HFF-Myc (cell line): ENCODE measurements around the gene DEGS2.

ENCODE experiments used
- DNase-seq: peaks from one replicate; pipeline ENCODE4 v3.0.0-alpha.2; 2011; ENCODE audit warnings: low read depth; ENCODE audit errors: extremely low read depth
- H3K4me3 ChIP-seq: replicated peaks from 2 replicates; pipeline ENCODE4 v1.5.1; 2011; ENCODE audit warnings: low read depth, mild to moderate bottlenecking, control low read depth, low read length
- TF ChIP-seq, protein P1 (sequence below): IDR thresholded peaks from 2 replicates; pipeline ENCODE4 v1.5.1; 2012; ENCODE audit warnings: mild to moderate bottlenecking, low read depth, low read length, control low read depth; ENCODE audit errors: missing control alignments

Gene DEGS2

DNA sequence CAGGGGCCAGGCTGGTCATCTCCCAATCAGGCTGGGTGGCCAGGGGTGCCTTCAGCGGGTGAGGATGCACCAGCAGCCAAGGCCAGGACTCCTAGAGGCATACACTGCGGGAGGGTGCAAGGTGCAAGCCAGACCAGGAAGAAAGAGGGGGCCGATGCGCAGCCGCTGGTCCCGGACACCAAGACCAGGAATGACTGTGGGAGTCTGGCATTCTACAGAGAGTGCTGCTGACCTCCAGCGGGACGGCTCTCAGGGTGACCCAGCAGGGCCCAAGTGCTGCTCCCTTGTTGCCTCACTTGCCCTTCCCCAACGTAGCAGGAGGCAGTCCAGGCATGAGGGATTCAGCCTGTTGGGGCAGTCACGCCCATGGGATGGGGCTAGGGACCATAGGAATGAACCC lies 35.8 kb downstream of the DEGS2 start:
- DNase-seq, result no peak
- TF ChIP-seq, protein P1, sequence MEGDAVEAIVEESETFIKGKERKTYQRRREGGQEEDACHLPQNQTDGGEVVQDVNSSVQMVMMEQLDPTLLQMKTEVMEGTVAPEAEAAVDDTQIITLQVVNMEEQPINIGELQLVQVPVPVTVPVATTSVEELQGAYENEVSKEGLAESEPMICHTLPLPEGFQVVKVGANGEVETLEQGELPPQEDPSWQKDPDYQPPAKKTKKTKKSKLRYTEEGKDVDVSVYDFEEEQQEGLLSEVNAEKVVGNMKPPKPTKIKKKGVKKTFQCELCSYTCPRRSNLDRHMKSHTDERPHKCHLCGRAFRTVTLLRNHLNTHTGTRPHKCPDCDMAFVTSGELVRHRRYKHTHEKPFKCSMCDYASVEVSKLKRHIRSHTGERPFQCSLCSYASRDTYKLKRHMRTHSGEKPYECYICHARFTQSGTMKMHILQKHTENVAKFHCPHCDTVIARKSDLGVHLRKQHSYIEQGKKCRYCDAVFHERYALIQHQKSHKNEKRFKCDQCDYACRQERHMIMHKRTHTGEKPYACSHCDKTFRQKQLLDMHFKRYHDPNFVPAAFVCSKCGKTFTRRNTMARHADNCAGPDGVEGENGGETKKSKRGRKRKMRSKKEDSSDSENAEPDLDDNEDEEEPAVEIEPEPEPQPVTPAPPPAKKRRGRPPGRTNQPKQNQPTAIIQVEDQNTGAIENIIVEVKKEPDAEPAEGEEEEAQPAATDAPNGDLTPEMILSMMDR, result no peak

DNA sequence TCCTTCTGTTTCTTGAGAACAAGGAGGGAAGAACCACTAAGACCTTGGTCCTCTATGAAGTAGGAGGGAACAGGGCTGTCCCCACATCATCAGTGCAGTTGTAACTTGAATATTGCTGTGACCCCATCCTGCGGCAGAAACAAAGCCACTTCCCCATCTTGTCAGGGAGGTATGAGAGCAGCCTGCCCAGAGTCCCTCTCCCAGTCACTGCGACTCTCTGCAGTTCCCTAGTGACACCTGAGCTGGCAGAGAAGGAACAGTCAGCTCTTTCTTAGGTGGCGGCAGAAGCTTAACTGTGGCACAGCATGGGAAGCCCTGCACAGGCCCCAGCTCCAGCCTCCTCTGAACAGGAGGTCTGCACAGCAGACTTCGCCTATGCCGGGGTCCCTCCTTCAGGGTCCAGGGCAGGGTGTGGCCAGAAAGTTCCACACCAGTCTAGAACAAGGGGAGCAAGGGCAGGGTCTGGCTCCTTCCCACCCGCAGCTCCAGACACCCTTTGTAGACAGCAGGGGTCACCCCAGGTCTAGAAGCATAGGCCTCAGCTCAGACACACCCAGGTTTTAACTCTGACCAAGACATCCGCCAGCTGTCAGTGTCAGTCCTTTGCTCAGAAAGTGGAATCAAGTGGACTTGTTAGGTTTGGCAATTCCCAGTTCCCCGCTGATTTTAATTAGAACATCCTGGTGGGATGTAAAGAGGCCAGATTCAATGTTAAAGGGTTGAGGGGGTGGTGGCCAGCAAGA lies 36.8 kb downstream of the DEGS2 start:
- TF ChIP-seq, protein P1, result no peak
- no peak overlapping the region for H3K4me3 ChIP-seq
- no peak for DNase-seq

More for the DNA sequence above, 35.8 kb downstream of the DEGS2 start:
- no peak overlapping the region for H3K4me3 ChIP-seq

DNA sequence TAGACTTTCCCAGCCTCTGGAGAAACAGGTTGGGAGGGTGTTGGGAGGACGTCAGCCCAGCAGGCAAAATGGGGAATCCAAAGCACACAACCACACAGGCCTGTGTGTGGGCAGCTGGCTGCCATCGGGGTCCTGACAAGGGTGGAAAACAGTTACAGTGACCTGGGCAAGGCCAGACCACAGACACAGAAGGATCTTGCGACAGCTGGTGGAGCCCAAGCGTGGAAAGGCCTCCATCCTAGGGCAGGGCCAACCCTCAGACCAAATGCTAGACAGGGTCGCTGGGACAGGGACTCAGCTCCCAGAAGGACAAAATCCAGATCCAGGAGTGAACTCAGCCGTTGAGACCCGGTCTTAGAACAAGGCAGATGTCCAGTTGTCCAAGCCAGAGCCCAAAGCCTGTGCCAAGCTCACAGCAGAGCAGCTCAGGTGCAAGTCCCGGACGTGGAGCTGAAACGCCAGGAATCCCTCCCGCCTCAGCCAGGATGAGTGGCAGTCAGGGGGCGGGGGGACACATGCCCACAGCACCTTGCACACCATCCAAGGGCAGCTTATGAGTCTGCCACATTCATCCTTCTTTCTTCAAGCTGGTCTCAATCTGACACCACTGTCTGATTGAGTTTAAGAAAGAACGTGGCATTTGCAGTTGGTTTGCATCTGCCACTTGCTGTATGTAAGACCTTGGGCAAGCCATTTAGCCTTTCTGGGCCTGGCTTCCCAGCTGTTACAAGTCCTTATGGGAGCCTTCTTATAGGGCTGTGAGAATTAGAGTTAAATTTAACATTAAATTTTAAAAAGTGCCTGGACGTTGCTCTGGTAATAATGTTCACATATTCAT lies 37.6 kb downstream of the DEGS2 start:
- H3K4me3 ChIP-seq, result no peak overlapping the region
- DNase-seq, result no peak
- TF ChIP-seq, protein P1, result no peak

DNA sequence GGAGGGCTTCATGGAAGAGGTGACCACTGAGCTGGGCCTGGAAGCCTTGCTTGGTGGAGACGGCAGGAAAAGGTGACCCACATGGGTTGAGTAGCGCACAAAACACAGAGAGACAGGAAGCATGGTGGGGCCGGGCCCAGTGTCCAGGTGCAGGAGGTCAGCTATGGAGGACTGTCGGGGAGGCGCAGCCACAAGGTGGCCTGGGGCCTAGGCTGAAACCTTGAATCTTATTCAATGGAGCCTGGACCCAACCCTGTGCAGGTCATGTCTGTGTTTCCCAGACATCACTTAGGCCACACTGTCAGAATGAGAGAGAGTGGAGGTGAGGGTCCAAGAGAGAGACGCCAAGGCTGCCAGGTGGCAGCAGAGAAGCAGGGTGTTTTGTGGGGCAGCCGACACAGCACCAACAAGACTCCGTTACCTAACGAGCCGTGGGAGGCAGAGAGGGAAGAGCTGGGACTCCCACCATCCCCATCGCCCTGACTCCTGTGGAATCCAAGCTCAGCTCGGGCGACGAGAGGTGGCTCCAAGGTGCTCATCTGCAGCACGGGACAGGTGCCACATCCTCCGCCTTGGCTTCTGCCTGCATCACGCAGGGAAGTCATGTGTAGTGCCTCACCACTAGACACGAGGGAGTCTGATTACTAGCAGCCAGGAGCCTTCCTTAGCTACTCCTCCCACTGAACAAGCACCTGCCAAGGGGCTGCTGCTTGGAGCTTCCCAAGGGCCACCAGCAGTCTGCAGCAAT lies 38.7 kb downstream of the DEGS2 start:
- TF ChIP-seq, protein P1, result no peak
- H3K4me3 ChIP-seq, result no peak overlapping the region
- DNase-seq, result no peak

DNA sequence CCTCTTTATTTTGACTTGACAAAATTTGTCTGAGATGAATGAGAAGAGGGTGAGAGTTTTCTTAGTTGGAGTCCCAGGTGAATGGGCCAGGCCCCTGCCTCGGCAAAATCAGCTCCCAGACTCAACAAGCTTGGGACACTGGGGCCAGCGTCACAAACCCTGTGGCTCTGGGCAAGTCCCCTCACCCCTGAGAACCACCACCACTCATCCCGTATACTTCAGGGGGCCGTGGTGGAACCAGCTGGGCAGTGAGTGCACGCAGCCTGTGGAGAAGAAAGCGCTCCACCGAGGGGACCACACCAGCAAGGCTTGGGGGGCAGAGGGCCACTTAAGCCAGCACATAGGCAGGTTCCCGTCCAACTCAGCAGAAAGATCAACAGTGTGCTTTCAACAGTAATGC lies 40.2 kb downstream of the DEGS2 start:
- no peak for DNase-seq
- no peak overlapping the region for H3K4me3 ChIP-seq
- TF ChIP-seq, protein P1, result no peak

DNA sequence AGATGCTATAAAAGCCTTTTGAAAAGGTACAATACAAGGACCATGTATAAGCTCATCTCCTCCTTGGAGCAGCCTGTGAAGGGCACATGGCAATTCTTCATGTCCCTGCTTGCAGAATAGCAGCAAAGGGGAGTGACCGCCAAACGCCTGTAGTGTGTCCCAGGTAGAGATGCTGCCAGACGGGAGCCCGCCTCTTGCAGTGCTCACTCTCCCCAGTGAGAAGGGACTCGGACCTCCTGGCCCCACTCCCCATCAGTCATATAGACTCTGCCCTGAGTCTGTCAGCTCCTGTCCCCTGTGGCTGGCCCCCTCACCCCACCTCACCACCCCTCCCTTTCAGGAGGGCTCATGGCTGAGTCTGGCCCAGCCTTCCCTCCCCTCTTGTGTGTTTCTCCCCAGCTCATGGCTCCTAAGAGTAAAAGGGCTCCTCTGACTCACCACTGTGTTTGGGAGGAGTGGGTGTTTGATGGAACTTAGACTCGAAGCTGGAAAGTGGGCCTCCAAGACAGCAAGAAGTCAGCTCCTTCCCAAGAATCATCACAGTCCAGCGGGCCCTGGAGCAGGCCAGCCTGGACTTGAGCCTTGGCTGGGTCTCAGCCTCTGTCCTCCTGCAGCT lies 40.9 kb downstream of the DEGS2 start:
- TF ChIP-seq, protein P1, result no peak
- no peak overlapping the region for H3K4me3 ChIP-seq
- DNase-seq, result no peak
